Right forelimb (tissue), 1 donor: Measurements from ENCODE around the gene ANO4.

Source experiments
- DNase-seq: peaks from one replicate; pipeline ENCODE4 v3.0.0-alpha.2; 2018

Gene ANO4

DNA sequence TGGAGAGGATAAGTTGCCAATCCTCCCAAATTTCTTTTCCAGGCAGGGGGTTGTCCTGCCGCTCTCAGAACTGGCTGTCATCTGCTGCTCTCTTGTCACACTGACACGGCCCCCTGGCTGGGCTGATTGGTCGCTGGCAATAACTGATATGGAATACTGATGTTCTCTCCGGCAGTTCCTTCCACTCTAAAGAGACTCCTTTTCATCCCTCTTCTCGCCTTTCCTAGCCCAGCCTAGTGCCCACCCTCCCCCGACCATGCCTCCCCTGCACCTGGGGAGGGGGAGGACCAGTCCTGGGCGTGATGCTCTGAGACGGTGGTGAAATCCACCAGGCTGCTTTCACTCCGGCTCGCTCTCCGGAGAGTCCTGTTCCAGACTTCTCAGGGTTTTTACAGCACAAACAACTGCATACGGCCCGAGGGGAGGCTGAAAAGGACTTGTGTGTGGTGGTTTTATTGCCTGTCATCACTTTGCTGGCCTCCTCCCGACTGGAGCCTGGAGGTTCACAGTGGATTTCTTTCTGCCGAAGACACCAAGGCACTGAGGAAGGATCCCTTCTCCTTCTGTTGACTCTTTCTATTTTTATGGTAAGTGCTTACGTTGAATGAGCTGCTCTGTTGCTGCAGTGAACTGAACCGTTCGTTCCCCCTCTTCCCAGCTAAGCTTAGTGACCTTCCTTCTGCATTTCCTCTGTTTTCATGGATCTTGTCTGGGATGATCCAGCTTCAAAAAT lies at the start of gene ANO4:
Gene ANO4 (plus strand): TSS at position 336 of the 733 bp plus-strand sequence. CDS start 107,010 bp downstream, outside the sequence.
- DNase-seq, result no peak

DNA sequence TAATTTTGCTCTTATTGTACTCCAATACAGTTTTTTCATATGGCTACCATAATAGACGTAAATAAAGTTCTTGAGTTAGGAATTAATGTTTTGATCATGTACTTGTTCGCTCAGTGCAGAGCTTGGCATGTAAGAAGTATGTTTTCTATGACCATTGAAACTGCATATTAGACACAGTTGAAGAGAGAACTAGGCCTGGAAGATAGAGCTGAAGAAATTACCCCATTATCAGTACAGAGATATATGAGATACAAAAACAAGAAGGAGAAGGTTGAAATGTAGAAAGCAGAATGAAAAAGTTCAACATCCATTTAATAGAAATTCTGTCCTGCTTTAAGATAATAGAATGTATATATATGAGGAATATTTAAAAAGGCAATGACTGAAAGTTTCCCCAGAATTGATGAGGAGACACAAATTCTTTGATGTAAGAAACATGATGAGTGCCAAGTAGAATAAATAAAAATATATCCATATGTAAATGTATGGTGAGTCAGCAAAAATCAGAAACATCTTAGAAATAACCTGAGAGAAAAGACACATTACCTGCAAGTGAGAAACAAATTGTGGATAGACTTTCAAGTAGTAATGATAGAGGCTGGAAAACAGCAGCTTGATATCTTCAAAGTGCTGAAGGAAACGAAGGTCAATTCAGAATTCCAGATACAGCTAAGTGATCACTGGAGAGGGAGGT lies 49.1 kb upstream of the ANO4 start:
- no peak for DNase-seq

DNA sequence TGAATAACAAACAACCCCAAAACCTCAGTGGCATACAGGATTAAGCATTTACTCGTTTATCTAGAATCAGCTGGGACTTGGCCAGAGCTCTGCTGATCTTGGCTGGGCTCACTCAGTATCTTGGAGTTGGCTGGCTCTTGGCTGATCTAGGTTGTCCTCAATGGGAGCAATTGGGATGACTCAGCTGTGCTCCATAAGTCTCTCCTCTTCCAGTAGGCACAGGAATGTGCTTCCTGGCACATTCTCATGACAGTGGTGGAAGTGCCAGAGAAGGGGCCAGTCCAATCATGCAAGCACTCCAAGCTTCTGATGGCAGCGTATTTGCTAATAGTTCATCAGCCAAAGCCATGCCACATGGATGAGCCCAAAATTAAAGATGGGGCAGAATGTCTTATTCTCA lies 41.7 kb upstream of the ANO4 start:
- no peak for DNase-seq

DNA sequence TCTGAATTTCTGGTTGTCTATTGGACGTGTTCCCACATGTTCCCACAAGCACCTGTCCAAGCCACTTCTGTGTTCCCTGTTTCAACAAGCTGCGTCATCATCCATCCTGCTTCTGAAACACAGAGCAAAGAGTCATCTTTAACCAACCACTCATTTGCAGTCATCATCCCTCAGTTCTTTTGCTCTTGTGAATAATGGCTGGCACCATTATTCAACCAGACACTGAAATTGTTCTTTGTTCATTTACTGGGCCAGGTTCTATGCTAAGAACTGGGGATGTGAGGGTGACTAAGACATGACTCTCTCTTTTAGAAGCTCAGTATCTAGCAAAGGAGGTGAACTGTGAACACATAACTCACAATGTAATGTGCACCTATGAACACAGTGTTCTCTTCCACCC lies 40.7 kb upstream of the ANO4 start:
- no peak for DNase-seq

DNA sequence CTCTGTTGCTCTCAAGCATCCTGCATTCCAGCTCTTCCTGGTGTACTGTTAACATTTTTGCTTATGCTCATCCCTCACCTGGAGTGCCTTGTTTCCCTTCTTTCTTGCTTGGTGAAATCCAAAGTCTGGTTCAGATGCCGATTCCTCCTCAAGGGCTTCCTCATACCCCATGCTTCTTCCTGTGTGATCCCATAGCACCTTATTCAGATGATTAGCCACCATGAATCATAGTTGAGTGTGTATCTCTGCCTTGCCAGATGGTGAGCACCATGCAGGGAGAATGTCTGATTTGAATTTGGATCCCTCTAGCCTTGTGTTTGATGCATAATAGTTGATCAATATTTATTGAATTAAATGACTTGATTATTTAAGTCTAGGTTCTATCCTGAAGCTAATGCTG lies 39.4 kb upstream of the ANO4 start:
- DNase-seq, result no peak

DNA sequence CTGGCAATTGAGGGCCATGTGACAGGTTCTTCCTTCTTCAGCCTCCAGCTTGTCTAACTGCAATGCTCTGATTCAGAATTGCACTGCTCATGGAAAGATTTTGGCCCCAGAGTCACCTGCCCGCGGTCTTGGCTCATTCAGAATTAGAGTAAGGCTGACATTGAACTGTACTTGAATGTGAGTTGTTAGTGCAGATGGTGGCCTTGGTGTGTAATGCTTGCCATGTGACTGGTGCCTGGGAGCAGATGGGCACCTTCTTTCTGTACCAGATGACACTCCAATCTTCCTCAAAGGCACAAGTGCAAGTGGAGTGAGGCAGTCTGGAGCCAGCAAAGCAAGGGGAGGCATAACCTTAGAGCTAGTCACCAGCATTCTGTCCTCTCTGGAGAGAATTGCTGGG lies 36.5 kb upstream of the ANO4 start:
- DNase-seq, result no peak

DNA sequence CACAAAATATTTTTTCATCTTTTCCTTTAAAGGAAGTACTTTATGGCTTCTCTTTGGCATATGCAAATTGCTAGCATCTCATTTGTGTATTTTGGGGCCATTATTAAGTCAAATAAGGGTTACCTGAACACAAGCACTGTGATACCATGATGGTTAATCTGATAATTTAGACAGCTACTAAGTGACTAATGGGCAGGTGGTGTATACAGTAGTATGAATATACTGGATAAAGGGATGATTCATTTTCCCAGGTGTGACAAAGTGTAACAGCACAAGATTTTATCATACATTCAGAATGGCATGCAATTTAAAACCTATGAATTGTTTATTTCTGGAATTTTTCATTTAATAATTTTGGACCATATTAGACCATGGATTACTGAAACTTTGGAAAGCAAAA lies 27.2 kb upstream of the ANO4 start:
- DNase-seq, result no peak

DNA sequence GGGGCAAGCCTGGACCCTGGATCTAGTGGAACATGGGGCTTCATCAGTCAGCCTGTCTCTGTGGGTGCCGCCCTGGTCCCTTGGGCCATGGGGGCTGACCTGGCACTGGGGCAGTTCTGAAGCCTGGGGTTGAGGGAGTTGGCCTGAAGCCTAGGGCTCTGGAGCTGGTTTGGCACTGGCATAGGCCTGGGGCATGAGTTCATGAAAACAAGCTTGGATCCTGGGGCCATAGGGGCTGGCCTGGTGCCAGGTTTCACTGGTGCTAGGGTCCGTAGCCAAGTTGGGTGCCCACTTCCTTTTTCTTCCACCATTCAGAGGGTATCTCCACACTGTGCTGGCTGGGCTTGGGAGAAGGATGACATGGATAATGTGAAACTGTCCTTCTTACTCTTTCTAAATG lies 26.6 kb upstream of the ANO4 start:
- no peak for DNase-seq

DNA sequence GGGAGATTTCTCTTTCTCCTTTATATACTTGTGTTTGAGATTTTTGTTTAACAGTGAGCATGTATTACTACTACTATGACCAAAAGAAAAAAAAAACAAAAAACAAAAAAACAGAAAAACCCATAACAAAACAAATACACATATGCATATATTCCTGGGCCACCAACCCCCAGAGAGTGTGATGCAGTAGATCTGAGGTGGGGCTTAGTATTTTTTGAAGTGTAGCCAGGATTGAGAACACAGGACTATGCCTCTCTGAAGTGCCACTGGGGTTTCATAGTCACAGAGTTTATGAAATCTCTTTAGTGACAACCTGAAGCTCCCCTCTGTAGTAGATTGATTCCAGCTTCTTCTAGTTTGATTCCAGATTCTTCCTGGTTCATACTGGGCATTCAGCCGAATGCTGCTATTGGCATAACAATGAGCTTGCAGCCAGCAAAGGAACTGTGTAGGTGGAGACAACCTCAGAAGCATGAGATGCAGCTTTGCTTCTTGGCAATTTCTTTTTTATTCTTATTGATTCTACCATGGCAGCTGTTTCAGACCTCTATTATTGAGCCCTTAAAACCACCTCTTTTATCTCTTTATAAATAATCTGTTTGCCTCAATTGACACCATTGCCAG lies 15.5 kb upstream of the ANO4 start:
- DNase-seq, result no peak

DNA sequence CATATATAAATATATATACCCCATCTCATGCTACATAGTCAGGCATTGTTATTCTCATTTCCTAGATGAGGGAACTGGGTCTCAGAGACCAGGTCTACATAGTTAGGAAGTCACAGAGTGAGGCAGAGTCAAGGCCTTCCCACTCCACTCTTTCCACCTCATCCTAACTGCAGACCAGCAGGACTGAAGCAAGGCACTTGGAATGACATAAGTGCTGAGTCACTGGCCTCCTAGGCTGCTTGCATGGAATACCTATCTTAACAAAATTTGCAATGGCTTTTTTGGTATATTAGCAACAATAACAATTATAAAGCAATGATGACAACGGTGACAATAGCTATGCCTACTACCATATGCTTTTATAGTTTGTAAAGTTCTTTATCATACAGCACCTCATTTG lies 5.4 kb upstream of the ANO4 start:
- DNase-seq, result no peak

DNA sequence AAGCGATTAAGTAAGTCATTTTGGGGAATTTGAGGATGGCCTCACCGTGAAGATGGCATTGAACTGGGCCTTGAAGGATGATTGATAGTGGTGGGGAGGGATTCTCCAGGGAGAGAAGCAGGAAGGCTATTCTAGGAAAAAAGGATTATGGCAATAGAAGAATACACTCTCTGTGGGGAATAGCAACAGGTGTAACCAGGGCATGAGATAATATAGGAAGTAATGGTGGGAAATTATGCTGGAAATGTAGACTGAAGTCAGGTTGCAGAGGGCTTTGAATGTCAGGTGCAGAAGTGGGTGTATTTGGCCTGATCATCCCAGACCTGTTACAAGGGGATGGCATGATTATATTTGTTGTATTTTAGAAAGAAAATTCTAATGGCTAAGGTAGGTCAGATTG lies 4.6 kb upstream of the ANO4 start:
- no peak for DNase-seq

DNA sequence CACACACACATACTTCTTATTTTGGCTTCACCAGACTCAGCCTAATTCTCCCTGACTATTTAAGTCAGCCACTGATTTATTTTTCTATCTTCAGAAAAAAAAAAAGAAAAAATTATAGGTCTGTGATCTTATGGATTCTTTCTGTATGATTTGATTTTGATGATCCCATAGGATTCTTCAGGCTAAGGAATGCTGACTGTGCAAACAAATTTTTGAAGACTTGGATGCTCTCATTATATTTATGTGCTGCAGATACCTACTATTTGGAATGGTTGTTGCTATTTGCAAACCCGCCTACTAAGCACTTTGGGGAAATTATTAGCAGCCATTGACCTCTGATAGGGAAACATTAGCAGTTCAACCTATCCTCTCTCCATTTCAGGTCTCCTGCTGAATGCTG lies 4.0 kb upstream of the ANO4 start:
- no peak for DNase-seq

DNA sequence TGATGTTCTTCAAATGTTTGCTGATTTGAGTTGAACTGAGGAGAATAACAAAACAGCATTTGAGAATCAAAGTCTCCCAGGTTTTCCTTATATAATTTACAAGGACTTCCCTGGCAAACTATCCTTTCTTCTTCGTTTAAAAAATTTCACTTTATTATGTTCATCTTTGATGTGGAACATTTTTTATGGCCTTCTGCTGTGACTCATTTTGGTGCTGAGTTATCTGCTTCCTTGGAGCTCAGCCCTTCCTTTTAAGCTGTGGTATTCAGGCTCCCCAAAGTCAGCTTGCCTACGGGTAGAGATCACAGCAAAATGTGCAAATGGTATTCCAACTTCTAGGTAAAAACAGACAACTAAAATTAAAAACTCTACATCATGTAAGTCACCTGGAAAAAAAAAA lies 1.4 kb upstream of the ANO4 start:
- DNase-seq, result no peak

DNA sequence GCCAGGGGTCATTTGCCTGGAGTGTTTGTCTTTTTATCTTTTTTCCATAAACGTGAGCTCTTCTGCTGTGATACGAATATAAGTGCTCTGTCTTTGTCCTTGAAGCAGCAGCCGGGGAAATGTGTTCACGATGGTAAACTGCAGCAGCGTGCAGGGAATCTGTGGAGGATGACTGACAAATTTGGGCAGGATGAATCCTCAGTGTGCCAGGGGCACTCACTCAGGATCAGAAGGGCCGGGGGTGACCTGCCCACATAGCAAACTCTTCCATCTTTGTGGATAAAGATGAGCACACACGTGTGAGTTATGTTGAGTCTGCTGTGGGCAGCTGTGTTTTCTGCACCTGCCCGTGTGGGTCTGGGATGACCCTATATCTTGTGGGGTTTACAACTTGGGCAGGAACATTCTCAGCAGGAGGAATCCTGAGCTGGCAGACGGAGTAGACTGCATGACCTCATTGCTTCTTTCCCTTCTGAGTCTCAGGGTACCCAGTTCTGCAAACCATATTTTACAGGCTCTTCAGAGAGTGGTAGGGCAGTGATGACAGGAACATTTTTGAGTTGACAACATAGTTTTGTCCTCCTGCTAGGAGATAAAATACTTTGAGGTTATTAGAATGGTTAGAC lies 711 bp downstream of the ANO4 start:
- DNase-seq, result no peak

DNA sequence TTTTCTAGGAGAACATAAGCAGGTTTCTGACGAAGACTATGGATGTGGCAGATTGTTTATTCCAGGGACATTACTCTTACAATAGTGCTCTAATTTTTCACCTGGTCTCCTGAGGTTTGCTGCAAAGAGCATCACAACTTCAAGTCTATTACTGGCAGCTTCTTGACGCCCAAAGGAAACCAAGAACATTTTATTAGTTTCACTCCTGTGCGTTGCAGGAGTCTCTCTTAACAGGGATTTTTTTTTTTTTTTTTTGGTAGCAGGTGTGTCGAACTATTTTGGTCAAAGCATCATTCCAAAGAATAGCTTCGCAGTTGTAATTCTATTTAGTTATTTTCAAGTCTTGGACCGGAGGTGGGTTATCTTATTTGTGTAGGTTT lies 1.2 kb downstream of the ANO4 start:
- DNase-seq, result no peak

DNA sequence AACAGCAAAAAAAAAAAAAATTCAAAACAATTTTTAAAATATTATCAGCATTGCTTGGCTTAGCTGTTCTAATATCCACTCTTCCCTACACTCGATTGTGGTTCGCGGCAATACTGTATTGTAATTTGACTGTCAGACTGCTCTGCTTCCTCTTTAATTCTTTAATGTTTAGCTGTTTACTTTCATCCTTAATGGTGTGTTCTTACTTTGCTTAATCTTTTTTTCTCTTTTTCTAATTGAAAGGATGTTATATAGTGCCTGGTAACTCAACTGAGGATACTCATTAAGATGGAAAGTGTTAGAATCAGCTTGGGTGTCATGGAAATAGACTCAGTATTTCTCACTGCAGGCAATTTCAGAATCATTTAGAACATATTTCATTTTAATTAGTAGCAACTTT lies 2.0 kb downstream of the ANO4 start:
- no peak for DNase-seq

DNA sequence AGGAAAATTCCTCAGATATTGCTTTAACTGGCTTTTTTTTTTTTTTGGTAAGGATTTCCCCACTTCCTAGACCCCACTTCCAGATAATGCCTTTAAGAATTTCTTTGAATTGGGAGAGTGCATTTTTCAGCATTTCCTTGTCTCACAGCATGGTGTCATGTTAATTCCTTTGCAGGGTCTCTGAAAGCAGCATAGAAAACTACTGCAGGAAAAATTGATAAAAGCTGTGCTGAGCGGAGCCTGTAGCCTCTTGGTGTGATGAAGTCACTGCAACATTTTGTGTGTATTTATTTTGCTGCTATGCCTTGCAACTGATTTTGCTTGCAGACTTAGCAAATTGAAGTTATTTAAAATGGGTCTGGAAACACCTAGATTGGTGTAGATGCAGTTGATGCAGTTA lies 2.7 kb downstream of the ANO4 start:
- DNase-seq, result no peak

DNA sequence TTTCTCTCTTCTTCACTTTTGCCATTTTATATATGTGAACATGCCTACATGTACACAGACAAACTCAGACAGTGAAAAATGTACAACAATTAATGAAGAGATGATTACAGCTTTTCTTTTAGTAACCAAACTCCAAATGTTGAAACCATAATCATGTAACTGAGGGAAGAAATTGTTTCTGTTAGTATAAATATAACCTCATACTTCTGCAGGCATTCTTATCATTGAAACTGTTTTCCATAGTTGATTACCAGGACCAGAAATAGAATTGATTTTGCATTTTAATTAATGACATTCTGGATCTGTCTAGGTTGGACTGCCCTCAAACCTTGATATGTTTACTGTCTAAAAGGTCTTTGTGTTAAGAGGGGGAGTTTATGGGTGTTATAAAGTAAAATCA lies 3.2 kb downstream of the ANO4 start:
- no peak for DNase-seq

DNA sequence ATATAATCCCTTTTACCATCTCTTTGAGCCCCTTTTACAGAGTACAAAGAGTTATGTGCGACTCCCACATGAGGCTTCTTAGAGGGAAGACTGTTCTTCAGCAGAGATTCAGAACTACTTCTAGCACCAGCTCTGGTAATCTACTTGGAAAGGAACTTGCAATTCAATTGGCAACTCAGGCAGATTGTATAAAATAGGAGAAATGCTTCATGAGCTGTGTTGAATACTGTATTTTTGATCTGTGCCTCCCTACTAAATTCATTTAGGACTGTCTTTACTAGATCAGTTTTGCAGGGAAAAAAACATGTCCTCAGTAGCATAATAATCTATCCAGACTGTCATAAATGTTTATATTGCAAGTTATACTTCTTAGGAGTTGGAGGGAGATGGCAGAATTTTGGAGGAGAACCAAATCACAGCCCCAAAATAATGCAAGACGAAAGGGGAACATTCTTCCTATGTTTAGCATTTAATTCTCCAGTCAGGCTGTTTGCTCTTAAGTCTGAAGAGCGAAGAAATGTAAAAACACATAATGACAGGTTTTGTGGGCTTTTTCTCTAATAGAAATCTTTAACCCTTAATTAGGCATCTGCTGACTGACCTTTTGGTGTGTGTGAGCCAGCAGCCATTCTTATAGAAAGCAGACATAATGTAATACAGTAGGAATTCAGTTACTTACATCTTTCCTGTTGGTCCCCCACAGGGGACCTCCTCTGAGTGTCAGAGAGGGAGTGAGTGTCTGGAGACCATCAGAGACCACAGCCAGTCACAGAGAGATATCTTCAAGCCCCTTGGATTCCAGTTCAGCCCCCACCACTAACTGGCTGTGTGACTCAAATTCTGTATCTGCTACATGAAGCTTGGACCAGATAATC lies 3.9 kb downstream of the ANO4 start:
- DNase-seq, result no peak

DNA sequence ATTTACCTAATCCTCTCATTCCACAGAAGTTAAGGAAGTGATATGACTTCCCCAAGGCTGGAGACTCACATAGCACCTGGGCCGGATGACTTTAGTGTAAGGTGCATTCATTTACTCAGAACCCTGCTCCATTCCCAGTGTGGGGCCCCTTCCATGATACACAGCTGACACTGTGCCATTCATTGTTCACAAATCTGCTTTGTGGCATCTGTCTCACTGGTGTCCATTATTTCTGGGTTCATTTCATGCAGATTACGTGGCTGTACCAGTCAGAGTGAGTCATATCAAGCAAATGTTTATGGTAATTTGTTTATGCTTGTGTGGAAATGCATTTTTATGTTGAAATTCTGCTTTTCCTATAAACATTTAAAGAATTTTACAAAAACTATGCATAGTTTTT lies 5.2 kb downstream of the ANO4 start:
- DNase-seq, result no peak

DNA sequence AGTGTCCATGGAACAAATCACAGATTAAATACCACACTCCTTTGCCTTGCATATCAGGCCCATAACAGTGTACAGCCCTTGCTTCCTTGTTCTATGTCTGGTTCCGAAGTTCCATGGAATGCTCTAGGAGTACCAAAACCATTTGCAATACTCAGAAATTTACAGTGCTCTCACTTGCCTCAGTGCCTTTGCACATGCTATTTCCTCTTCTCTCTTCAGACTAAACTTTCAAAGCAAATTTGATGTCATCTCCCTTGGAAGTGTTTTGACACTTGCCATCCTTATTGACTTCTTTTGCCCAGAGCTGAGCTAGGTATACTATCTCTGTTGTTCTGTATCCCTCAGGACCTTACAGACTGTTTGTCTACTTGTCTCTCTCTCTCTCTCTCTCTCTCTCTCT lies 6.1 kb downstream of the ANO4 start:
- no peak for DNase-seq

DNA sequence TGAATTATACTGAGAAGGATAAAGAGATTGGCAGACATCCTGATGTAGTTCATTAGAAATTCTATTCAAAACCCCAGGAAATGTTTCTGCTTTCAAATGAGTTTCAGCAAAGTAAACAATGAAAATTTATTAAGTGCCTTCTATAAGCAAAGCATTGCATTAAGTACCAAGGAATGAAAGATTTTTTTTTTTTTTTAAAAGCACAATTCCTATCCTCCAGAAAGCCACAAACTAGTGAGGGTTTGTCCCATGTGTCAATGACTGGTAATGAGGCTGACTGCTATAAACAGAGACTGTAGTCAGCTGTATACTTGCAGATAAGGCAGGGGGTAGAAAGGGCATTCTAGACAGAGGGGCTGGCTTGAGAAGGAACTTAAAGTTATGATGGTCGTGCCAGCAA lies 6.7 kb downstream of the ANO4 start:
- DNase-seq, result no peak

DNA sequence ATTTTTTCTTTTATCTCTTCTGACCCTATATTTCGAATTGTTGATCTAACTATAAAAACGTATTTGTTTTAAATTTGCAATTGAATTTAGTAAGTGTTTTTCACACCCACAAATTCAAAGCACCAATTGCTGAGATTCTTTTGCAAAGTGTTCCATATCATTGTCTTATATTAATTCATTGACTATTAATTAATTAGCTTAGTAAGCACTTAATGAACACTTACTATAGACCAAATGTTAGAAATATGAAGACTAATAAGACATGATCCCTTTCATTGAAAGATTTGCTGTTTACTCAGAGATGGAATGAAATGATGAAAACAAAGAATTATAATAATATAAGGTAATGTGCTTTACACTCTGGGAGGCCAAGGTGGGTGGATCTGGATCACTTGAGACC lies 14.2 kb downstream of the ANO4 start:
- no peak for DNase-seq
